GM12873 (cell line): ENCODE results near the gene SP7.

Experiments
- TF ChIP-seq, protein P1 (sequence below): IDR thresholded peaks from 2 replicates; pipeline ENCODE4 v1.5.1; 2012; ENCODE audit warnings: low read depth, mild to moderate bottlenecking, moderate library complexity, low read length, control low read depth; ENCODE audit not compliant: insufficient read depth; ENCODE audit errors: missing control alignments

The SP7 gene

DNA sequence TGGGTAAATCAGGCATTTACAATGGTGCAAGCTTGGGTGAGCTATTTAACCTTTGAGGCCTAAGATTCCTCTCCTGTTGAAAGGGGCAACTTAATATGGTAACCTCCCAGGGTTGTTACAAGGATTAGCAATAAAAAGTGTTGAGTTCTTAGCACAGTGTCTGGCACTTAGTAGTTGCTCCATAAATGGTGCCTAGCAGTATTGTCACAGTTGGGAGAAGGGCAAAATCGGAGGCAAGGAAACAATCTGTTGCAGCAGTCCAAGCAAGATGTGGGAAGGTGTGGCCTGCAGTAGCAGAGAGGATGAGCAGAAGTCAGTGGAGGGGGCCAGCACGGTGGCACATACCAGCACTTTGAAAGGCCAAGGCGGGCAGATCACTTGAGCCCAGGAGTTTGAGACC is 7.3 kb upstream of the SP7 start:
- TF ChIP-seq, protein P1, sequence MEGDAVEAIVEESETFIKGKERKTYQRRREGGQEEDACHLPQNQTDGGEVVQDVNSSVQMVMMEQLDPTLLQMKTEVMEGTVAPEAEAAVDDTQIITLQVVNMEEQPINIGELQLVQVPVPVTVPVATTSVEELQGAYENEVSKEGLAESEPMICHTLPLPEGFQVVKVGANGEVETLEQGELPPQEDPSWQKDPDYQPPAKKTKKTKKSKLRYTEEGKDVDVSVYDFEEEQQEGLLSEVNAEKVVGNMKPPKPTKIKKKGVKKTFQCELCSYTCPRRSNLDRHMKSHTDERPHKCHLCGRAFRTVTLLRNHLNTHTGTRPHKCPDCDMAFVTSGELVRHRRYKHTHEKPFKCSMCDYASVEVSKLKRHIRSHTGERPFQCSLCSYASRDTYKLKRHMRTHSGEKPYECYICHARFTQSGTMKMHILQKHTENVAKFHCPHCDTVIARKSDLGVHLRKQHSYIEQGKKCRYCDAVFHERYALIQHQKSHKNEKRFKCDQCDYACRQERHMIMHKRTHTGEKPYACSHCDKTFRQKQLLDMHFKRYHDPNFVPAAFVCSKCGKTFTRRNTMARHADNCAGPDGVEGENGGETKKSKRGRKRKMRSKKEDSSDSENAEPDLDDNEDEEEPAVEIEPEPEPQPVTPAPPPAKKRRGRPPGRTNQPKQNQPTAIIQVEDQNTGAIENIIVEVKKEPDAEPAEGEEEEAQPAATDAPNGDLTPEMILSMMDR: no peak

DNA sequence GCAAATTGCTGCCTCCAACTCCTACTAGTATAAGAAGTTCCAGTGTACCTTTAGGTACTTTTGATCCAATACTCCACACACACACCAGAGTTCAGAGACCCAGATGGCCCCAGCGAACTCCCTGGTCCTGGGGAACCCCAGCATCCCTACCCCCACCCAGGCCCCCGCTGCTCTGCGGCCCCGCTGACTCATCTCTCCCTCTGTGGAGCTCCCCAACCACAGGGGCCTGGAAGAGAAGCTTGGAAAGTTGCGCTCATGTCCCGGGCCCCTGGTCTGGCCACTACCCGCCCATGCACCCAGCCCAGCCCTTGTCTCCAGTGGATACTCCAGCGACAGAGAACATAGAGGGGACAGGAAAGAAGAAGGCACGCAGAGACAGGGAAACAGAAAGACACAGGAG is 4.2 kb upstream of the SP7 start:
- TF ChIP-seq, protein P1: no peak

DNA sequence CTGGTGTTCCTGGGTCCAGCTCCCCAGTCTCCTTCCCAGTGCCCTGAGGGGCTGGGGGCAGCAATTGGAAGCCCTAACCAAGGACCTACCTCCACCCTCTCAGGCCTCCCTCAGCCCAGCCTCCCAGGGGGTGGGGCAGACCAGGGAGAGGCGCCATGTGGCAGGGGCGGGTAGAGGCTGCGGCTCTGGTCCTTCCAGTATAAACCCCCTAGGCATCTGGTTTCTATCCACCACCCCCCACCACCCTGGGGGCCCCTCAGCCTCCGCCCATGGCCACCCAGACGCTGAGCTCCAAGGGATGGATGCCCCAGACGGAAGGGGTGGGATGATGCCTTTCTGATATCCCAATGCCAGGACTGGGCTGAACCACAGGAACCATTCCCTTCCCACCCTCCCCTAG is 2.8 kb upstream of the SP7 start:
- TF ChIP-seq, protein P1: no peak

DNA sequence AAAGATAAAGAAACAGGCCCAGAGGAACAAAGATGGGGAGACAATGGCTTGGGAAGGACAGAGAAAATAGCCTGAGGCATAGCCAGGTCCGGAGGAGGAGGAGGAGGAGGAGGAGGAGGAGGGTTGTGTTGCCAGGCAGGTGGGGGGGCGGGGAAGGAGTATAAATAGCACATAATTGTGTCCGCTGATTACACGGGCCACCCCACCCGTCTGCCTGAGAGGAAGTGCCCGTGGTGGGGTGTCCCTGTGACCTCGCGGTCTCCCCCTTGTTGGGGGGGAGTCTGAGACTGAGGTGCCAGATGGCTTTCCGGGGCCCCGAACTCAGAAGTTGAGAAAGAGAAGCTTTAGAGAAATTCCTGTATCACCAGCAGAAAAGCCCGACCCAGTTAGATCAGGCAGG is 1.9 kb upstream of the SP7 start:
- TF ChIP-seq, protein P1: no peak

DNA sequence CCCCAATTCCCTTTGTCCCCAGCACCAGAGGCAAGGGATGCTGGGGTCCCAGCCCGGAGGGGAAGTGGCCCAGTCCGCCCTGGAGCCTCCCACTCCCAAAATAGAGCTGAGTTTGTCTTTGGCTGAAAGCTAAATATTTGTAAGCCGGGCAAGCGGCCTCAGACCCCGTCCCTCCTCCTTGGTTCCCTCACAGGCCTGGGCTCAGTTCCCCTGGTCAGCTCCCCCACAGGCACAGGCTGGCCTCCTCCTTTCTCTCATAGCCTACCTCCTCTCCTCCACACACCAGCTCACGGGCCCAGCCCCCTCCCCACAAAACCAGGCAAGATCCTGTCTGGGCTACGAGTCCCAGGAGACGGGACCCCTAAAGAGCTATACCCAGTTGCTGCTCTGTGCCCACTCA is 1.3 kb downstream of the SP7 start:
- TF ChIP-seq, protein P1: no peak

DNA sequence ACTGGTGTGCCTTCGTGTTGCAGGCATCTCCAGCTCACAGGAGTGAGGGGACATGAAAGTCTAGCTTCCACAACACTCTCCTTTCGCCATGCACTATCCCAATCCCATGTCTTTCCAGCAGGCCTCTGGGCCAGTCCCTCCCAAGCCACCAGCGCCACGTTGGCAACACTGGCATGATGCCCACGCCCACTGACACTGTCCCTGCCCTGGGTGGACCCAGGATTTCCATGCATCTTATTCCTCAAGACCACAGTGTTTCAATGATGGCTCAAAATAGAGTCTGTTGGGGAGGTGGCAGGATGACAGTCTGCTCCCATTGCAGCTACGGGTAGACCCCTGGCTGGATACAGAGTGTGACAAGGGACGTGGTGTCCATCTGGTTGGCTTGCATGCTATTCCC is 2.3 kb downstream of the SP7 start:
- TF ChIP-seq, protein P1: no peak

DNA sequence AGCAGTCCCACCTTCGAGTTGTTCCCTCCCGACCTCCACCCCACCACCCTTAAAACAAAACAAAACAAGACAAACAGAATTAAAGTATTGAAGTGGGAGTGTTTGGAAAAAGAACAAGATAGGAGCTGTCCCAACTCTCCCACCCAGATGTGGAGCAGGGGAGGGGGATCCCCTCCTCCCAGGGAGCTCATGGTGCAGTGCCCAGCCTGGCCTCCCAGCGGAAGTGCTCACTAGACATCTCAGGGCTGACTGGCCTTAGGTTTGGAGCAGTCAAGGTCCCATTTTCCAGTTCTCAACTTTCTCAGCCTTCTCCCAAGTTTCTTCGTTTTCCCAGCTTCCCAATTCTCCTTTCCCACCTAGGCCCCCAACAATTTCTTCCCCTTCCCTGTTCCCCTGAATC is 2.9 kb downstream of the SP7 start:
- TF ChIP-seq, protein P1: no peak
